GM19324 (cell line): ENCODE results near the gene TXNDC17.
"Not testable (repeated sequence)": the region's sequence is repeated elsewhere in the genome, so short reads cannot be mapped to it uniquely, and the experiment has no call there.

Experiments
- ATAC-seq: cut with Tn5 transposase; IDR thresholded peaks from one replicate; pipeline ENCODE4 v1.9.1; 2021; ENCODE audit warnings: mild to moderate bottlenecking, moderate library complexity; ENCODE audit not compliant: unreplicated experiment, low FRiP score

The TXNDC17 gene

DNA sequence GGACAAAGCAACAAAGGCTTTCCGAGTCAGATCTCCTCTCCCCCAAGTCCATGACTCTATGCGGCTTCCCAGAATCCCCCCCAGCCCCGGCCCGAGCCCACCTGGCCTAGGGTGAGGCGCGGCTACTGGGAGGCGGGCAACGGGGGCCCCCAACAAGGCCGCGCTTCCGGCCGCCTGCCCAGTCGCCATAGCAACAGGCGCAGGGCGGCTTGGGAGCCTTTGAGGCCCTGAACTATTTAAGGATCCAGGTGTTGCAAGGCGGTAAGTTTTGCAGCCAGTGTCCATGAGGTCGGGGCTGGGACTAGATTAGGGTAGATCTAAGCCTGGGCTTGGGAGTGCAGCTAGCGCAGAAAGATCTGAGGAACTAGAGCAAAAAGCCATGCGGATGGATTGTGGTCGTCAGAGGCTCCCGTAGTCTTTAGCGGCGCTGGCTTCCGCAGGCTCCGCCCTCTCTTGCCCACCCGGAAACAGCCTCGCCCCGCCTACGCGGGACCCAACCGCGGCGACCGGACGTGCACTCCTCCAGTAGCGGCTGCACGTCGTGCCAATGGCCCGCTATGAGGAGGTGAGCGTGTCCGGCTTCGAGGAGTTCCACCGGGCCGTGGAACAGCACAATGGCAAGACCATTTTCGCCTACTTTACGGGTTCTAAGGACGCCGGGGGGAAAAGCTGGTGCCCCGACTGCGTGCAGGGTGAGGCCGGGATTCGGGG is at the start of gene TXNDC17, which contains the start of gene KIAA0753:
TSS of gene TXNDC17 (plus strand) at position 525 of the 711 bp plus-strand sequence. CDS start at position 548, 23 bp downstream.
TSS of gene KIAA0753 (minus strand) at position 176 of the 711 bp plus-strand sequence. CDS start 5,608 bp downstream, outside the sequence.
- peak; percentile 92 for ATAC-seq

DNA sequence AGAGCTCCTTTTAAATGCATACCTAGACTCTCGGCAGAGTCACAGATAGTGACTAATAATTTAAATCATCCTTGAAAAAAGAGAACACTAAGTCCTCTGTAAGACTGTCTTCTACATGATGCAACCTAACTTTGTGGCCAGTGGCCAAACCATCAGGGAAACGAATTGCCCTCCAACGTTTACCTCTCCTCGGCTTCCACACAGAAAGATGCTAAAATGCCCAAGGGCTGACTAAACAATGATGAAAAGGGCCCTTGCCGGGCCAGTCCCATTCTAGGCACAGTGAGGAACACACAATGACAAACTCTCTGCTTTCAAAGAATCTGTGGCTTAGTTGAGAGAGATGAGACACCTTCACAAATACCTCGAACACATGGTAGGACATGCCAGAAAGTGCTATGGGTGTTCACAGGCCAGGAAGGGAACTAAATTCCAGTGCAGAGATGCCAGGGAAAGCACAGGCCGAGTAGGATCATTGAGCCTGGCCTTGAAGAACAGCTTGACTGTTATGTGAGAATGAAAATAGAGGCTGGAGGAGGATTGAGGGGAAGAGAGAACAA is 49.2 kb upstream of the TXNDC17 start:
- ATAC-seq, result no peak

DNA sequence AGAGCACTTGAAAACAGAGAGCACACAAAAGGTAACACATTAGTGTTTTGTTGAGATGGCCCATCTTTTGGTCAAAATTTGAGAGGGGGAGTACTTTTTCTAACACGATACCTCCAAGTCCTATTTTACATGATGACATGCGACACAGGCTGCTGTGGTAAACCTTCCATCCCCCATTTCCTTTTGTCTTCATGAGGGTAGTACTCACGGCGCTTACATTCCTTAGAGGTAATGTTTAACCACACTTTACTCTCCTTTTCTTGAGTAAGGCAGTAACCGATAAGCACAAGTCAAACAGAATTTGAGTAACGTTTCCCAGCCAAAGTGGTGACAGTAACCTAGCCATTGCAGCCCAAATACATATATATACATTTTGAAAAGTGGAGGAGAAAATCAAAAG is 48.7 kb upstream of the TXNDC17 start:
- ATAC-seq, result no peak

DNA sequence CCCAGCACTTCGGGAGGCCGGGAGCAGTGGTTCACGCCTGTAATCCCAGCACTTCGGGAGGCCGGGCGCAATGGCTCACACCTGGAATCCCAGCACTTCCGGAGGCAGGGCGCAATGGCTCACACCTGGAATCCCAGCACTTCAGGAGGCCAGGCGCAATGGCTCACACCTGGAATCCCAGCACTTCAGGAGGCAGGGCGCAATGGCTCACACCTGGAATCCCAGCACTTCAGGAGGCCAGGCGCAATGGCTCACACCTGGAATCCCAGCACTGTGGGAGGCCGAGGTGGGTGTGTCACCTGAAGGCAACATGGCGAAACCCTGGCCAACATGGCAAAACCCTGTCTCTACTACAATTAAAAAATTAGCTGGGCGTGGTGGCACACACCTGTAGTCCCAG is 47.5 kb upstream of the TXNDC17 start:
- ATAC-seq, result not testable (repeated sequence)

DNA sequence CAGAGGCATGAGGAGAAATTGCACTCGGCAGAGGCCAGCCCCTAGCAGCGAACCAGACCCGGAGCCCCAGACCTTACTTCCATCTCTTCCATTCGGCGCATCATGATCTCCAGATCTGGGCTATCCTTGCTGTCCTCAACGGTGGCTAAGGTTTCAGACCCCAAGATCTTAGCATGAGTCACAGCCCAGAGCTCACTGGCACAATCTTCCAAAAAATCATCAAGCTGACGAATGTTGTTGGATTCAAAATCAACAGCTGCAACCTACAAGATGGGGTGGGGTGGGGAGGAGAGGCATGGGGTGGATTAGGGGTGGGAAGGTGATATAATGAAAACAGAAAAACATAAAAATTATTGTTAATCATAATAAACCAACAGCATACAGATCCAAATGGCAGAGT is 44.8 kb upstream of the TXNDC17 start:
- ATAC-seq, result no peak

DNA sequence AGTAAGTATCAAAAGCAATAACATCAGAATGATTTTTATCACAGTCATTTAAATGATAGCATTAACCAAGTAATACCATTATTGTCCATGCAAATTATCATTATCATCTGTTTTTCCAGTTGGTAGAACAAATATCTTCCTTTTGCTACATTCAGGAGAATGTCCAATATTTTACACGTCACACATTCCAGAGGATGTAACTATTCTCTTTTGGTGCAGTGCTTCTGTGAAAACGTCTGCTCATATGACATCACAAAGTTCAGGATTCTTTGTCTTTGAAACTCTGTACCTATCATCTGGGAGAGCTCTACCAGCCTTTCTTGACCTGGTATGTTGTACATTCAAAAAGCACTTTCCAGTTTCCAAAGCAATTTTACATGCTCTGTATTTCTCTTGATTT is 44.3 kb upstream of the TXNDC17 start:
- no peak for ATAC-seq

DNA sequence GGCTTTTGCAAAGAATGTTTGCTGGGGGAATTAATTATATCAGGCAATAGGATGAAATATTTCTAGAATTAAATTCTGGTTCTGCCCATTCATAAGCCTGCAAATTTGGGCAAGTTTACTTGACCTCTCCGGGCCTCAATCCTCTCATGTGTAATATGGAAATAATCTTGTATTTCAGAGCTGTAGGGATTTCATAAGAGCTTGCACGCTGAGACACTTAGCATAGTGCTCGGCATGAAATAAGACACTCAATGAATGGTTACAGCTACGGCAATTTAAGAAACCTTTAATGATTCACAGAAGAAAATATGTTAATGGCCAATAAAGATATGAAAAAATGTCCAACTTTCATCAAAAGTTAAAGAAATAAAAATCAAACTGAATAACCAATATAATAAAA is 43.9 kb upstream of the TXNDC17 start:
- ATAC-seq, result no peak

DNA sequence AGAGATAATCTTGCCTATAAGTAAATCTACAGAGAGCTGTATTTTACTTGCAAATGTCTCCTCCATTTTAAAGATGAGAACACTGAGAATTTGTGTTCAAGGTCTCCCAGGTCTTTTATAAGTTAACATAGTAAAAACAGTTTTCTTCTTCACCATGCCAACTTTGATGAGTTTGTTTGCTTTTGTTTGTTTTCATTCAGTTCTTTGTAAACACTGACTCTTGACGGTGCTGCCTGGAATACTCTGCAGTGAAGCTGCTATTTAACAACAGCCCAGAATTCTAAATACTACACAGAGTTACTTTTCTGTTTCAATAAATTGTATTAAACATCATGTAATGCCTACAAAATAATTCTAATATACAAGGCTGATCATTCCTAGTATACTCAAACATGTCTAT is 43.1 kb upstream of the TXNDC17 start:
- ATAC-seq, result no peak

DNA sequence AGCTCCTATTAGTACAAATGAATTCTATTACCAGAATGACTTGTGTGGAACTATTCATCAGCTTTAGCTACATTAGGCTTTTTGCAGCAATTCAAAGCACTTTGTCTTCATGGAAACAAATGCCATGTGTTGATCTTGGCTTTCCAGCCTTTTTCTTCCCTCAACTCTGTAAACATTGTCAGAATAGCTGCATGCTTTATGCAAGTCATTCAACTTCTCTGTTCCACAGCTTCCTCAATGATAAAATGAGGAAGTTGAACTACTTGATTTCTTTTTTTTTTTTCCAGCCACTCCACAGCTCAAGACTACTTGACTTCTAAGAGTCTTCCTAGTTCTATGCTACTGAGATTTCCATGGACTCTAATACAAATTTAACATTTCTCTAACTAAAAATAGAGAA is 41.5 kb upstream of the TXNDC17 start:
- no peak for ATAC-seq

DNA sequence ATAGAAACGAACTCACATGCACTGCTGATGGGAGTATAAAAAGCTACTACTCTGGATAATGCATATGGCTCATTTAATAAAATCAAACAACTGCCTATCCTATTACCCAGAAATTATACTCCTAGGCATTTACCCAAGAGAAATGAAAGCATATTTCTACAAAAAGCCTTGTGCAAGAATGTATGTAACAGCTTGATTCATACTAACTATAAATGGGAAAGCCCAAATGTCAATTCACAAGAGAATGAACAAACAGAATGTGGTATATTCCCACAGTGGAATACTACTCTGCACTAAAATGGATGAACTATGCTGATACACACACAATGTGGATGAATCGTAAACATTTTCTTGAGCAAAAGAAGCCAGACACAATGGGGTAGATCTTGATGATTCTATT is 38.7 kb upstream of the TXNDC17 start:
- no peak for ATAC-seq

DNA sequence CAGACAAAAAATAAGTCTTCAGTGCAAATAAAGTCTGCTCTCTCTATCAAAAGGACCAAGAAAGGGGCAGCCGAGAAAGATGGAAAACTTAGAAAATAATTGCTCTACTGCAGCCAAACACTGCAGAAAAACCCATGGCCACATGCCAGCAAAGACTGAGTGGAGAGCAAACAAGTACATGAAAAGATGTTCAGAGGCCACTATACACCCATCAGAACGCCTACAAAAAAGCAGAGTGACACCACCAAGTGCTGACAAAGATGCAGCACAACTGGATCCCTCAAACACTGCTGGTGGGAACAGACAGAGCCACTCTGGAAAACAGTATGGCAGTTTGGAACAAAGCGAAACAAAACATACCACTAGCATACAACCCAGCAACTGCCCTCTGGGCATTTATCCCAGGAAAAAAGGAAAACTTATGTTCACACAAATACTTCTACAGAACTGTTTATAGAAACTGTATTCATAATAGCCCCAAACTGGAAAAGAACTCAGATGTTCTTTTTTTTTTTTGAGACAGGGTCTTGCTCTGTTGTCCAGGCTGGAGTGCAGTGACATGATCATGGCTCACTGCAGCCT is 37.0 kb upstream of the TXNDC17 start:
- no peak for ATAC-seq

DNA sequence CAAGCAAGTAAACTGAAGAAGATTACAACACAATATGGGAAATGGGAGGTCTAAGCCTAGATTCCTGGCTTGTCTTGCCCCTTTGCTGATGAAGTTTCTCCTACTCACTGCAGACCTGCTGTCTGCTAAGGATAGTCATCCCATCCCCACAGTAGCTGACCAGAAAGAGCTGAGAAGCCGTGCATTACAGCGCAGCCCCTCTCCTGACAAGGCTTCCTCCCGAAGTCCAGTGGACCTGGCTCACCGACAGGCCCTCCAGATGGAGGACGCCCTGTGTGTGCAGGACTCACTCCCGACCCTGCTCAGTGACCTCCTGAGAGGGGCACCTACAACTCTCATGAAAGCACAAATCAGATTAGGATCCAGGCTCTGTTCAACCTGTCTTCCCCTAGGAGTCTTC is 35.7 kb upstream of the TXNDC17 start:
- ATAC-seq, result no peak

DNA sequence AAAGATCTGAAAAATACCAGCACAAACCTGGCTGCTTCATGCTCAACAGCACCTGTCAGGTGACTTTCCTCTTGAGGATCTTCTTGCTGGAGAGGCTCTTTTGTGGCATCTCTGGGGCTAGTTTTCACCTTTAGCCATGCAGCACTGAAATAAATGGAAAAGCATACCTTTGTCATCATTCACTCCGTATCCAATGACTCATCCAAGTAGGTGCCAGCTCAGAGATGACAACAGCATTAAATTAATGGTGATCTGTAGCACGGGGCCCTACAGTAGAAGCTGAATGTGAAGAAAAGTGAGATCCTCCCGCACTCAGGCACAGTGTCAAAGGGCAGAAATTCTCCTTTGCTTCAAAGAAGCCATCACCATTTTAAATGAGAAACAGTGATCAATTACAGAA is 32.5 kb upstream of the TXNDC17 start:
- no peak for ATAC-seq

DNA sequence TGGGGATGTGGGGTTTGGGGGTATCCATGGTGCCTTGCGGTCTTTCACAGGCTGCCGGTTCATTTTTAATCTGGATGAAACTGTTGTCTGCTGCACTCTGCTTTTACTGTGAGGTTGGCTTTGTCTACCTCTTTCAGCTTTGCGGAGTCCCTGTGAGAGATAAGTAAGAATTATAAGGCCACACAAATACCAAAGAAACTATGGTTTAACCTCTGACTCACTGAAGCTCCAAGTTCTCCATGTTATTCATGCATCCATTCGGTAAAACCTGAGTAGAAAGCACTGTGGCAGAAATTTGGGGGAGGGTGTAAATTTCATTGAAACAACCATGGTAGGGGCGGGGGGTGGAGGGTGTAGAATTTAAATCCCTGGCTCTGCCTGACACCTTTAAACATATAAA is 30.8 kb upstream of the TXNDC17 start:
- no peak for ATAC-seq

DNA sequence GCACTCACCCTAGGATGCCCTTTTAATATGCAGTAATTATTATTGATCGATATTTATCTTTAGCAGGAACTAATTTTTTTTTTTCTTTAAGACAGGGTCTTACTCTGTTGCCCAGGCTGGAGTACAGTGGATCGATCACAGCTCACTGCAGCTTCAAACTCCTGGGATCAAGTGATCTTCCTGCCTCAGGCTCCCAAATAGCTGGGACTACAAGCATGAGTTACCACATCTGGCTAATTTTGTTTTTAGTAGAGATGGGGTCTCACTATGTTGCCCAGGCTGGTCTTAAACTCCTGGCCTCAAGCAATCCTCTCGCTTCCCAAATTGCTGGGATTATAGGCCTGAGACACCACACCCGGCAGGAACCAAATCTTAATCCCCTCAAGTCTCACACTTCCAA is 29.6 kb upstream of the TXNDC17 start:
- no peak for ATAC-seq

DNA sequence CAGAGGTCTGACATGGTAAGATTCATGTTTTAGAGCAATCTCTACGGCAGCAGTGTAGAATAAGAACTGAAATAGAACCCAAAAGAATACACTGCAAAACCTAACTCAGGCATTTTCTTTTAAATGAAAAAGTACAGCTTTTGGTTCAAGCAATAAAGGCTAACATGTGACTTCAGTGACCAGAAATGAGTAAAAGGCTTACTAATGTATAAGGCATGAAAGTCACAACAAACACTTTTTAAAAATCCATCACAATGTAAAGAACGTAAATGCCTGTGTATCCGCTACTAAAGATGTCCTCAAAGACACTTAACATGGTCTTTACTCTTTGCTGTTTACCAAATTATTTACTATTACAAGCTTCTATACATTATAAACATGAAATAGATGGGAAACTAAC is 16.9 kb upstream of the TXNDC17 start:
- ATAC-seq, result no peak

DNA sequence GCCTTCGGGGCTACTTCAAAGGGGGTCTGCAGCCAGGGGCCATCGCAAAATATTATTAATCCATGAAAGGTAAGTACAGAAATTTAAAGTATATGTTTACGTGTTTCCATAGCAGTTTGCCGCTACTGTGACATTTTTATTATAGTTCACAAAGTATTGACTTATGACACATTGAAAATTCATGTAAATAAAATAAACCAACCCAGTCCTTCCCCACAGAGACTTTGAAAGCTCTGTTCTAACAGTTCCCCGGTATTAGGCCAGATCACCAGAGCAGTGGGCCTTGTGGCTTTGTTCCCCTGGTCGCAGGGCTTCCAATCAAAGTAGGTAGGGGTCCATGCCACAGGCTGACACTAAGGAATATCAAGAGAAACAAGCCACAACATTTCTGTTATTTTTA is 14.2 kb upstream of the TXNDC17 start:
- no peak for ATAC-seq

DNA sequence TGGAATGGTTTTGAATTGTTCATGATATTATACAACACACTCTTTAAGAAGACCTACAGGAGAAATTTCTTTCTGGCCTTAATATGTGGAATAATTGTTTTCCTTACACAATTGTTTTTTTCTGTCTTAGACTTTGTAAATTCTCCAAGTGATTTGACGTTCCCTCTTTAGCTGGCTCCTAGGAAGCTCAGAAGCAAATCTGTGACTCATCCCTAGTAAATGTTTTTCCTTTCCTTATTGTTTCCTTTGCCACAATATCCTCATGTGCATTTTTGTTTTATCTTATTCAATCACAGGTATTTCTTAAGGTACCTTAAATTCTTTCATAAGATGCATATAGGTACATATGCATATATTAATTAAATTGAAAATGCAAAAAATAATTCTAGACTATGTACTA is 13.8 kb upstream of the TXNDC17 start:
- no peak for ATAC-seq

DNA sequence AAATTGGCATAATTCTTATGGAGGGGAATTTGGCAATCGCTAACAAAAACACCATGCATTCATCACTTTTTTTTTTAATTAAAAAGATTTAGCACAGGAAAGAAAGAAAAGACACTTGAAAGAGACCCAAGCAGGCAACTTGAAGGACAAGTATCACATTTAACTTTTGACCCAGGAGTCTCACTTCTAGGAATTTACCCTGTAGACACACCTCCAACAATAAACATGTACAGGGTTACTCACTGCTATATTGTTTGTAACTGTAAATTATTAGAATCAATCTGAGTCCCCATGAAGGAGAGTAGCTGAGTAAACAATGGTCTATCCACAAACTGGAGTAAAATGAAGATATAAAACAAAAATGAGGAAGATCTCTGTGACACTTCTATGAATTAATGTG is 10.5 kb upstream of the TXNDC17 start:
- ATAC-seq, result no peak

DNA sequence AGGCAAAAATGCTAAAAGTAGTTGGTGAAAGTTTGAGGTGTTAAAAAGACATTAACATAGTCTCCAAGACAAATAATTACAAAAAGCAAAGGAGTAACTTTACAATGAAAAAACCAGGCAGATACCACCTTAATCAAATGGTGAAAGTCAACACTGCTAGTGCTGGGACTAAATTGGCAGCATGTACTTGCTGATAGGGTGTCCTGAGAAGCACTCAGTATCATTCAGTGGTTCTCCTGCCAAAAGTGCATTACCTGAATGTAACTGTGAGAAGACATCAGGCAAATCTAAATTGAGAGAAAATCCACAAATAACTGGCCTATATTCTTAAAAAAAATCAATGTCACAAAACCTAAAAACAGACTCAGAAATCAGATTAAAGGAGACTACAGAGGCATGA is 8.3 kb upstream of the TXNDC17 start:
- no peak for ATAC-seq

DNA sequence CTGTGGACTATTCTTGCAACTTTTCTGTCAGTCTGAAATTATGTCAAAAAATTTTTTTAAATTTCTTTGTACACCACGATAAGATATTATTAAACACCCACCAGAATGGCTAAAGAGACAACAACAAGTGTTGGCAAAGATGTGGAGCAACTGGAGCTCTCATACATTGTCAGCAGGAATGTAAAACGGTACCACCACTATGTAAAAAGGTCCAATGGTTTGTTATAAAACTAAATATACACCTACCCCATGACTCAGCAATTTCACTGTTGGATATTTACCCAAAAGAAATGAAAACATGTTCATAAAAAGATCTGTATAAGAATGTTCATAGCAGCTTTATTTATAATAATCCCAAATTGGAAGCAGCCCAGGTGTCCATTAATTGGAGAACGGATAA is 7.6 kb upstream of the TXNDC17 start:
- ATAC-seq, result no peak

DNA sequence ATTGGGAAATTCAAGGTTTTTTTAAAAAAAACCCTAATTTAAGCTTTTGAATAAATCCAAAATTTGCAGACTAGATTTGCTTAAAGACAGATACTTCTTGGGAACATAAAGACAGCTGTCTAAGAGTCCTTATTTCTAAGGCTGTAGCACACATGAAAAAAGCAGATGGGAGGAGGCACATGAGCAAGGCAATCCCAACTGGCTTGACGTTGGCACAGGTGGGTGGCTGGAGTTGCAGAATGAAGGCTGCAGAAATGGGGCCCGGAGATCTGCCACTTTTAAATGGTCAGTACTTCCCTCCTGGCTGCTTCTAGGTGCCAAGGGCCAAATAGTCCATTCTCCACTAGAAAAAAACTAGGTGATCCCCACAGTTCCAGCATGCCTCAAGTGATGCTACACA is 4.8 kb upstream of the TXNDC17 start:
- no peak for ATAC-seq
